Endothelial cell of umbilical vein (primary cell): ENCODE results near the gene TRAPPC8.

Experiments used
- CTCF ChIP-seq, 2 donors: IDR thresholded peaks; 1 replicate in 1 of 2; 2 replicates in 1 of 2; pipeline ENCODE4 v1.5.1; 2011; ENCODE audit warnings: low read length in 2 of 2, mild to moderate bottlenecking in 2 of 2, moderate library complexity in 2 of 2, control low read depth in 1 of 2, inconsistent platforms in 1 of 2, low read depth in 1 of 2; ENCODE audit not compliant: insufficient read depth in 1 of 2; ENCODE audit errors: extremely low read depth in 1 of 2
- FOS ChIP-seq: IDR thresholded peaks from 2 replicates; pipeline ENCODE4 v1.6.1; 2011; ENCODE audit warnings: mild to moderate bottlenecking, low read length, moderate library complexity, borderline replicate concordance; ENCODE audit not compliant: insufficient read depth
- JUN ChIP-seq: IDR thresholded peaks from 2 replicates; pipeline ENCODE4 v1.6.1; 2011; ENCODE audit warnings: borderline replicate concordance, low read depth; ENCODE audit not compliant: insufficient read length, insufficient read depth
- POLR2A ChIP-seq: IDR thresholded peaks from 2 replicates; pipeline ENCODE4 v1.6.1; 2012; ENCODE audit warnings: low read depth, mild to moderate bottlenecking, control low read depth, low read length

DNA sequence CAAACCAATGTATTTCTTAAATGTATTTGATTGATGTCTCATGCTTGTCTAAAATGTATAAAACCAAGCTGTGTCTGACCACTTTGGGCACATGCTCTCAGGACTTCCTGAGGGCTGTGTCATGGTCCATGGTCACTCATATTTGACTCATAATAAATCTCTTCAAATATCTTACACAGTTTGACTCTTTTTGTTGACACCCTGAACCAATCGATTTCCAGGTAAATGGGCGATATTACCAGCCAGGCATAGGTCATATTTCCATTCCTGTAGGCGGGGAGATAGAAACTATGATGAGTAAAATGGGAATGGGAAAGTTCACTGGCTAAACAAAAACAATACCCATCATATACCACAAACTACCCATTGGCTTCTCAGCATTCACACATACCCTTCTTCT, 9.3 kb upstream of the TRAPPC8 start:
- TF ChIP-seq JUN (no peak), CTCF (IDR thresholded peaks at IDR 0.05; ENCODE audit: extremely low read depth in 1 of 2, insufficient read depth in 1 of 2, low read depth in 1 of 2, low read length in 2 of 2) (no peak), FOS (no peak), POLR2A (no peak)
